Measurements from ENCODE around the gene IRS4.

IRS4 gene

GRCh38 chrX:108736509-108737479 lies at the start of gene IRS4:
Gene IRS4 (minus strand): TSS chrX:108736563.
- DNase-seq: no peak

- no peak for DNase-seq
These were observed 36.2 kb upstream of the IRS4 start for GRCh38 chrX:108772549-108772948.

DNA sequence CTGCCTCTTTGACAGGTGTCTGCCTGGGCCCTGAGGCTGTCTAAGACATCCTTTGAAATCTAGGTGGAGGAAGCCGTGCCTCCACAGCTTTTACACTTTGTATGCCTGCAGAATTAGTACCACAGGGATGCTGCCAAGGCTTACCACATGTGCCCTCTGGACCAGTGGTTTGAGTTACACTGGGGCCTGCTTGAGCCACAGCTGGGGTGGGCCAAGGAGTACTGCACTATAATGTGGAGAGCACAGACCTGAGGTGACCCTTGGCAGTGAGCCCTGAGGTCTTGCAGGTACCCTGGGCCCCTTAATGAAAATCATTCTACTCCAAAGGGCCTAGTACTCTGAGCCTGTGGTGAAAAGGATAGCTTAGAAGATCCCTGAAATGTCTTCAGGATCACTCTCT lies 27.2 kb upstream of the IRS4 start:
- no peak for DNase-seq

- no peak for DNase-seq
These were observed 4.0 kb upstream of the IRS4 start for GRCh38 chrX:108740299-108740774.

GRCh38 chrX:108737754-108738153 lies 1.4 kb upstream of the IRS4 start:
- DNase-seq: no peak

- no peak for DNase-seq
These were observed 469 bp downstream of the IRS4 start for GRCh38 chrX:108735679-108736508.

- no peak for DNase-seq
These were observed 1.2 kb downstream of the IRS4 start for GRCh38 chrX:108735091-108735678.

GRCh38 chrX:108734426-108734825 lies 1.9 kb downstream of the IRS4 start:
- DNase-seq: no peak

DNA sequence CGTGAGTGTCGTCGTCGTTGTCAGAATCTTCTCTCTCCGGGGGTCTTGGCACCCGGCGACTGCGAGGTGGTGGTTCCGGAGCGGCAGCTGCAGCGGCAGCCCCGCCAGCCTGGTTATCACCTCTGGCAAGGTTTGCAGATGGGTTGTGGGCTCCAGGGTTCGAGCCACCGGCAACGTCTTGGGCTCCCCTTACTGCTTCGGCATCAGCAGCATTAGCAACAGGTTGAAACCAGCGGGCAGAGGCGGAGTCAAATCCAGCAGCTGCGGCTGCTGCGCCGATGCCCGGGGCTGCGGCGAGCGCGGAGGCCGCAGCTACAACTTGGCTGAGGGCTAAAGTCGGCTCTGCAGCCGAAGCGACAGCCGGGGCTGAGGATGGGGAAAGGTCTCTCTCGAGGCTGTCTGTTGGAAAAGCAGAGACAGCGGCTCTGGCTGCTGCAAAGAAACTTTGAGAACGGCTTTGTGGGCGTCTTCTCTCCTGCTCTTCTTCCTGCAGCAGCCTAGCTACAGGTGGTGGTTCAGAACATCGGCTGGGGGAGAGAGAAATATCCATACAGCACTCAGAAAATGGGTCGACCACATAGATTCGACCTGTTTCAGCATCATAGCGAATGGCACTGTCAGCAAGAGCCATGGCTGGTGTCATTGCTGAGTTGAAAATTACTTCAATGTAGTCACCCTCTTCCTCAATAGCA lies 3.6 kb downstream of the IRS4 start:
- no peak for DNase-seq

- DNase-seq: no peak
These were observed 5.2 kb downstream of the IRS4 start for GRCh38 chrX:108731153-108731552.

DNA sequence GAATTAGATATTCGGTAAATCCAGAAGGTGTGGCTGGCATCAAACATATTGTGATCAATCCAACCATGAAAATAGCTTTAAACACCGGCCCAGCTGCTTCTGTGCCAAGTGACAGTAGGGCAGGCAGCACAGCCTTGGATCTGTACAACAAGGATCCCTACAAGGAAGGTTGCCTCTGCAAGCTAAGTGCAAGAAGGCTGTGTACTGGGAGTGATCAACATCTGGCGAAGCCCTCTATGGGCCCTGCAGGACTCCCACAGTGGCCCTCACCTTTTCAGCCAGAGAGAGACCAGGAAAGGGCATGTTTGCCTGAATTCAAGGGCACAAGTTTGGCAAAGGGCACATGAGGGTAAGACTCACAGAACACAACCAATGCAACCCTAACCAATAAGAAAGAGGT lies 9.6 kb downstream of the IRS4 start:
- no peak for DNase-seq

GRCh38 chrX:108722561-108722960 lies 13.8 kb downstream of the IRS4 start:
- no peak for DNase-seq

GRCh38 chrX:108712886-108713285 lies 23.5 kb downstream of the IRS4 start:
- no peak for DNase-seq

- no peak for DNase-seq
These were observed 31.5 kb downstream of the IRS4 start for GRCh38 chrX:108704839-108705238.

DNA sequence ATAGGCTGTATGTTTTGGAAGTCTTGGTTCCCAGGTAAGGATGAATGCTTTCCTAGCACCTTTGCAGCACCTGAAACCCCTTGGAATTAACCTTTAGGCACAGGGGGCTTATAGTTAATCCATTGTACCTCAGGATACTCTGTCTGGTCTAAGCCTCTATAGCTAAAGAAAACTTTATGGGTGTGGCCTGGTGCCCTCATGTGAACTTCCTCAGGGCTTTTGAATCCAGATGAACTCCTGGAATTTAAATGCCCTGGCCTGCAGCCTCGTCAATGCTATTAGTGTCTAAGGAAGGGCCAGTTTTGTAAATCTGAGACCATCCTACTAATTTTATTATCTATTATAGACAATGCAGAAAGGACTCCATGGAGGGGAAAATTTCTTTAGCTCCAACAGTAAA lies 33.8 kb downstream of the IRS4 start:
- DNase-seq: no peak

DNA sequence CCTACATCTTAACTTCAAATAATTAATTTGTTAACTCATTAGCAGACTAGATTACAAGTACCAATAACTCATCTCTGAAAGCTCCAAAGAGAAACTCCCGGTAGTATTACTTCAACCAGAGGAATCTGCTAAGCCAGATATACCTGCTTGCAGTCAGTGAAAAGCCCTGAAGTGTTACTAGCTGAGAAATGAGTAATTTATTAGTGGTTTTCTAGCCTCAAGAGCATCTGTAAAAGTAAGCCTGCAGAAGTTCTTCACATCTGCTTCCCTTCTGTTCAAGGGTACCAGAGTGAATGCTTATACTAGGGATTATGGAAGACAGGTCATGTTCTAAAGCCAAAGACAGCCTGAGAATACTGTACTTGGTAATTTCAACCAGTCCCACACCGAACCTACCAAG lies 34.7 kb downstream of the IRS4 start:
- DNase-seq: no peak

- DNase-seq: no peak
These were observed 37.0 kb downstream of the IRS4 start for GRCh38 chrX:108699368-108699767.

GRCh38 chrX:108696690-108697089 lies 39.7 kb downstream of the IRS4 start:
- no peak for DNase-seq

Data from GDM1 (cell line).